GM18498 (cell line): ENCODE data around the gene AFTPH.

Experiments
- ATAC-seq: cut with Tn5 transposase; IDR thresholded peaks from one replicate; pipeline ENCODE4 v1.9.1; 2021; ENCODE audit warnings: mild to moderate bottlenecking, moderate library complexity; ENCODE audit not compliant: unreplicated experiment

The AFTPH gene

DNA sequence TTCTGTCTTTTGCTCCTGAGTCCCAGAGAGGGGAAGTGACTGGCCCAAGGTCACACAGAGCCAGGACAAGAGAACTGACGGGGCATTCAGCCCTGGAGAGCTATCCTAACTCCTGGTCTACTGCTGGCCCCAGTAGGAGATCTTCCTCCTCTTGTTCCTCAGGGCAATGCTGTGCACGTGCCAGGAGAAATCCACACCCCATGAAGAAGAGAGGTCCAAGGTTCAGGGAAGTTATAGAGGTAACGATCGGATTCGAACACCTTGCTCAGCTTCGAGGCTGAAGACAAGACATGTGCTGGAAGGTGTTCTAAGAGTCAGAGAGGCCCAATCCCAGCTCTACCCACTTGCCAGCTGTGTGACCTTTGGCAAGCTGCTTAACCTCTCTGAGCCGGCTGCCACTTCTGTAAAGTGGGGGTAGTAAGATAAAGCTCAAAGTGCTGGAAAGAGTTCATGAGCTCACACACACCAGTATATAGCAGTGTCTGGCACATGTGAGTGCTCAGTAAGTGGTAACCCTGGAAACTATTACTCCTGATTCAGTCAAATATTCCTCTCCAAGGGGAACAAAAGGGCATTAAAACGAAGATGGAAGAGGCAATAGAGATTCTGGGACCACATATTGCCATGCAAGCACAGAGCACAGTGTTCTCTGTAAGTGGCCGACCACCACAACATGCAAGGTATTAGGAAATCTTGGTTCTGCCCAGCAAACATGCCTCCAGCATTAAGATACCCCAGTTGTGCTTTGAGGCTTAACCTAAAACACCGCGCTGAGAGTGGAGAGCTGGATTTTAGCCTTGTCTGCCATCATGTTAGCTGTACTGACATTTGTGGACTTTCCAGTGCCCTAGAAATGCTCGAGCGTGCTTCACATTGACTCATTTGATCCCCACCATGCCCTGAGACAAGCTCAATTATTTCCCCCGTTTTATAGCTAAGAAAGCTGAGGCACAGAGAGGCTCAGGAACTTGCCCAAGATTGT lies 104.0 kb downstream of the AFTPH start:
- no peak for ATAC-seq

DNA sequence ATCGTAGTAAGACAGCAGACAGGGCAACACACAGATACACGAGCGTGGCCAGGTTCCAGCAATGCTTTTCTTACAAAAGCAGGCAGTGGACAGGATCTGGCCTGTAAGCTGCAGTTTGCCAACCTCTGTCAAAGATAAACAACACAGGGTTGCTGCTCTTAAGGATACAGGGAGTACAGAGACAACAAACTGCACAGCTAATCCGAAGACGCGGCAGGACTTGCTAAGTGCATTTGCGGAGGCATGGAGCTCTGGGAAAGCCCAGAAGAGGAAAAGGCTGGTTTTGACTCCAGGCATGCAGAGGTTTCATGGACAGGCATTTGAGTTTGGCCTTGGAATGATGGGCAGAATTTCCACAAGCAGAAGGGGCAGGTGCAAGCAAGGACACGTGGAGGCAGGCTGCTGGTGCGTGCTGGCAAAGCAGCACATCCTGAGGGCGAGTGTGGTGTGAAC lies 105.2 kb downstream of the AFTPH start:
- ATAC-seq, result no peak

DNA sequence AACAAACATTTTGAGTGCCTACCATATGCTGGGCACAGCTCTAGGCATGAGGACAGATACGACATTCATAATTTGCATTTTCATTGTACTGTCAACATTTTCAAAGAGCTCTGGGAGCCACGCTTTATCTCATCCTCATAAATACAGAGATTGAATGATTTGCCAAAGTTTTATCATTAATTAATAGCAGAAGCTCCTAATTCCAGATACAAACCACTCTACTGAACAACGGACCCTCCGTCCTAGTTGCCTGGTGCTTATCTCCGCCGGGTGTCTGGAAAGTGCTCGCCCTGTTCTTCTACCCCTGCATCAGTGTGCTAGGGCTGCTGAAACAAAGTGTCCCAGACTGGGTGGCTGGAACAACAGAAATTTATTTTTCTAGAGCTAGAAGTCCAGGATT lies 105.7 kb downstream of the AFTPH start:
- no peak for ATAC-seq

DNA sequence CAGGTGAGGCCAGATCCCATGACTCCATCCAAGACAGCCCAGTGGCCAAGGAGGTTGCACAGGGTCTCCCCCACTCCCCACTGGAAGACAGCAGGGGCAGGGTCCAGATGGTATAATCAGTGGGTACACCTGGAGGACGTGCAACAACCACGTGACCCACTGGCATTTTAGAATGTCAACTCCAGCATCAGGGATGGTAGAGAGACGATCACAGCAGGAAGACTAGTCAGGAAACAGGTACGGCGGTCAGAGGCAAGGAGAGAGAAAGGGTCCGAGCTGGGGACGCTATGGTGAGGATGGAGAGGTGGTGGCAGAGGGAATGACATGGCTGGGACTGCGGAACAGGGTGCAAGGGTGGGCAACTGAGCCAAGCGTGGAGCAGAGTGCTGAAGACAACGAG lies 106.6 kb downstream of the AFTPH start:
- no peak for ATAC-seq

DNA sequence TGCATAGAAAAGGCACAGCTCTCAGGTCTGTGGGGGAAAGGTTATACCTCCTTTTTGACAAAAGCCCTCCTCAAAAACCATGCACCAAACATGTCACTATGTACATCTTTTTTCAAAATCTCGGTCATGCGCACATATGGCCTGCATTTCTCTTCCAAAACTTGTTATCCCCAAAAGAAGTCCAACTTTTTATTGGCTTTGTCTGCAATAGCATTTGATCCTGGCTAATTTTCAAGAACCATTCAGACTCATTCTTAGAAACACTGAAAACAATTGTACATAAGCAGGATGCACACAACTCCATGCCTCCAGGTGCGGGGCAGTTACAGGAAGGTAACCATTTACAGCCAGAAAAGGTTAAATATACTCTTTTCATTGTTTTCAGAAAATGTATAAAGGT lies 107.6 kb downstream of the AFTPH start:
- ATAC-seq, result no peak

DNA sequence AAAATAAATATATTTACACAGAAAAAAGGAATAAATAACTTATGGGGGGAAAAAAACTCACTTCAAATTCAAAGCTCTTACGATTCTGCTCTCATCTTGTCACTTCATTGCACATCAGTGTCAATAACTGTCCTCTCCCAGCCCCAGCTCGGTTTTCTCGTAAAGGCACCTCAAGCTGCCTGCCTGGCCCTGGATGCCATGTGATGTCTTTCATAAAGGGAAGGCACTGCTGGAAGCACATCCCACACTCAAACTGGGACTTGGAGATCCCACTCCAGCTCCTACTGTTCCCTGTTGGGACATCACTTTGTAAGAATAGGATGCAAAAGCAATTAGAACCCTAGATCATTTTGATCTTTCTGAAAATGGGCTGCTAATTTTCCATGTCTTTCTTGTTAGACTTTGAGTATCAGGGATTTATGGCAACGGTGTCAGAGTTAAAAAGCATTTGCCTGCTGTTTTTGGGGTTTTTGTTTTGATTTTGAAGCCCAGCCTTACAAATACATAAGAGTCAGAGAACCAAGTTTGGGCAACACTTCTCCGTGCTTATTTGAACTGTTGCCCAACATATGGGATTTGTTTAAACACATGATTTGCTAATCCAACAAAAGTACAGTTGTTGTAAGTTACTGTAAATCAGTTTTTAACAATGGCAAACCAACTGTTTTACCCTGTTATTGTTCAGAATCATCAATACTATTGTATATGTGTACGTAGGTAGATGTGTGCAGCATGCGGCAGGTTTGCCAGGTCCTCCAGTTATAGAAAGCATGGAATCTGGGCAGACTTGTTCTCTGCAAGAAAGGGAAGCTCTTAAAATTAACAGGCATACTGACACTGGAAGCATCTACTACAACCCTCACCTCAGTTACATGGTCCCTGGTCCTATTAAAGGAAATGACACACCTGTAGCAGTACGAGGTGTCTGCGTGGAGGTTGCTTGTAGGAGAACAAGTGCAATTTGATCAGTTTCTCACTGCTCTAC lies 109.0 kb downstream of the AFTPH start:
- ATAC-seq, result no peak

DNA sequence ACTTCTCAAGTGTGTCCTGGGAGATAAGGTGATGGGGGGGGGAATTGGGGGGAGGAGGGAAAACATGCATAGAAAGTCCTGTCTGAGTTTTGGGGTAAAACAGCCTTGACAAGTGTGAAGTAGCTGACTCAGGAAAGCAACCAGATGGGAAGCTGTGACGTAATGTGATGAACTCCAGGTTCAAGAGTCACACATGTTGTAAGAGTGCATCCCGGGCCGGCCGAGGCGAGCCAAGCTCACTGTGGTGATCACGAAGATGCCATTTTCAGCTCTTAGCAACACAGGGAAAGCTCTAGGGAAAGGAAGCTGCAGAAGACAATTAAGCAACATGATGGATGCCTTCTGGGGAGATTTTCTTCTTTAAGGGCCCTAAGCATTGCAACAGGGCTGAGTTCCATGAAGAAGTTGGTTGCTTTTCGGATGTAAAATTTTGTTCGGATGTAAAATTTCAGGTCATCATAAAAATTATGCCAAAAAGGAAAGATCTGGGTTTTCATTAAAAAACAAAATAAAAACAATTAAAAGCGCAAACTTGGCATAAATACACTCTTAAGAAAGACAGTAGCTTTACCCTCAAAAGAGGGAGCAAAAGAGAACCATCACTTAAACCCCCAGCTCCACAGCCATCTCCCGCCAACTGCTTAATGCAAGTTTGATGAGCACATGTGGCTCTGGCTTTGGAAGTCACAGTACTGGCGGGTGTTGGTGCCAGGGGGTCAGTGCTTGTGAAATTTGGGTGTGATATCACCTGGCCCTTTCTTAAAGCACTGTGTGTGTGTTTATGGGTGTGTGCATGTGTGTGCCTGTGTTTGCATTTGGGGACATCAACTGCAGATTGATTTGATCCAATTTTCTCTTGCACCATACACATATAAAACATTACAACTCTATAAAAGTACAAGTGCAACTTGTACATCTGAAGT lies 110.5 kb downstream of the AFTPH start:
- no peak for ATAC-seq

DNA sequence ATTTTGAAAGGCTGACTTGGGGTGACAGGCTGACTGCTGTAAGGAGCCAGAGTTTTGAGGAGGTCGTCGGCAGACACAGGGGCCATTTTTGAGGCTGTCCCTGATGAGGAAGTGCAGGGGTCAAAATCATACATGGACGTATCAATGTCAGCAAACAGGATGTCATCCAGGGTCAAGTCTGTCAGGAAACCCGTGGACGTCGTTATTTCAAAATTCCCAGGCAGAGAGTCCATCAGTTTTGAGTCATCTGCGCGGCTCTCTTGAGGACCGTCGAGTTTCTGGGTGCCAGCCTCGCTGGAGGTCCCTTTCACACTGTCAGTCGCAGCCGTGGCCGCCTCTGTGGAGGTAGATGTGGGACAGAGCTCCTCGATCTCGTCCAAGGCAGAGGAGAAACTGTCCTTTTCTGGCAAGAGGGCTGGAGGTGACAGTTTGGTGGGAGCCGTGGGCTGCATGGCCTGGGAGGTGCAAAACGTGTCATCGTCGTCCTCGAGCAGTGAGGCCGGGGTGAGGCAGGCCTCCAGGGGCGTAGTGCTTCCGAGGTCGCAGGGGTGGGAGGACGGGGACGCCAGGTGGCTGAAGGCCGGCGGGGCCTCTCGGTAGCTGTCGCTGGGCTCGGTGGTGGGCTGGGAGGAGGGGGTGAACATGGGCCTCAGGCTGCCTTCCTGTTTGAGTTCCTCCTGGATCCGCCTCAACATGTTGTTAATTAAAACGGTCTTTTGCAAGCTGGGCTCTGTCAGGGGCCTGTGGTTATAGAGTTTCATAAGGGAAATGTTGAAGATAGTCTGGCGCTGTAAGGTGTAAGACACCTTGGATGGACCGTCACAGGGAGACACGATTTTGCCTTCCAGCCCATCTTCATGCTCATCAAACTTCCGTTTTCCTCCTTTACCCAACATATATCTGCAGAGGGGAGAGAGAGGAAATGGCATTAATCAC lies 112.1 kb downstream of the AFTPH start:
- ATAC-seq, result peak; percentile 72

DNA sequence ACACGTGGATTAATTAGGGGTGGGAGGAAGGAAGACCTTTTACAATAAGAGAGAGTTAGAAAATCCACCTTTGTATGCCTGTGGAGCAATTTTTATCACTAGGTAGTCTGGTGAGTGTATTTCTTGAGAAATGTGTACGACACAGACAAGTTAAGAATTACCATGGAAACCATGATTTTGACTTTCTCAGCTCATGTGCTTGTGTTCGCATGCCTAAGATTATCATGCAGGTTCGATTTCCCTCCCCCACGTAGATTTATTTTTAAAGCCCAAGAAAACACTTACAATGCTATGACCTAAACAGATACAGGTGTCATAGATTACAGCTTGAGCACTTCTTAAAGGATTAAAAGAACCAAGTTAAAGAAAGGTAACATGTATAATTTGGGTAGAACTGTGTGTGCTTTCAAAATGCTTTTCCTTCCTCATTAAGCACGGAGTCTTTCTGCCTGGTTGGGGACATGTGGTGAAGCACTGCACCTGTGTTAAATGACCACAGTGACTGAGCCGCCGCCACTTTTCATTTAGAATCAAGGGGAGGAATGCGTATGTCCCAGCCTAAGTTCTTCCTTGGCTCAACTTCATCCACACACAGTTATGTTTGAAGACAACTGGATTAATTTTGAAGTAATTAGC lies 113.0 kb downstream of the AFTPH start:
- ATAC-seq, result peak; percentile 54

DNA sequence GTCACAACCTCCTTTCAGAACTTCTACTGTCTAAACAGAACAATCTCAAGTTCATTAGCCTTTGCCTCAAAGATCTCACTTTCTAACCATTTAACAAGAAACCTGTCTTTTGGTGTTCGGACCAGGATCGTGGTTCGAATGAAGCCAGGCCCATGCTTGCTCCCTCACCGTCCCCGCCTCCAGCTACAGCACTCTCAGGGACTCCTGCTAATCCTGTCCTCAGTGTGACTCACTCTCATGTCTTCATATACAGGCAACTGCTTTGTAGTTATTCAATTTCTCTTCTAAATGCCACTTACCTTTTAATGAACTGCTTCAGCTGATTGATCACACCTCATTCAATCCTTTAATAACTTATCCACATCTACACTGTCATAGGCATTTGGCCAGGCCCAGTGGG lies 113.8 kb downstream of the AFTPH start:
- peak; percentile 4 for ATAC-seq

DNA sequence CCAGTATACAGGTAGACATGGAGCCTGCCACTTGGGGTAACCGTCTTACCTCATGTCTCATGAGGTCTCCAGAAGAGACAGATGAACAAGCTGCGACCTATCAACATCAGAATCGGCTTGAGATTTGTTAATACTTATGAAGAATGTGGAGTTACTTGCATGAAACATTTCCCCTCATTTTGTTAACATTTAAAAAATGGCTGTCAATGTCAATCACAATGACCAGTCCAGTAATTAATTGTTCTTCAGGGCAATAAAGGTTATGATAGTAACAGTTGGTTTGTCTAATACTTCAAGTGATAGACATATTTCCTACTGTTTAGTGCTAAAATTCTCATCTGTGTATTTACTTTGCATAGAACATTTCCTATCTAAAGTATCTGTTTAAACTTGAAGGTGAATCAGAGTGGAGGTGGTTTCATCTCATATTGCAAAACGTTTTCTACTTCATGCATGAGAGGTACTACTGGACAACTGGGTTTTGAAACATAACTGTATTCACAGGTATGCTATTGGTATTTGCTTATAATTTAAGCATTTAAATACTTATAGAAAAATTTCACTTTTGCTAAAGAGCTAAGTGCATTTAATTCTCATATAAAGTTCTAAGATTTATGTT lies 114.5 kb downstream of the AFTPH start:
- ATAC-seq, result no peak

DNA sequence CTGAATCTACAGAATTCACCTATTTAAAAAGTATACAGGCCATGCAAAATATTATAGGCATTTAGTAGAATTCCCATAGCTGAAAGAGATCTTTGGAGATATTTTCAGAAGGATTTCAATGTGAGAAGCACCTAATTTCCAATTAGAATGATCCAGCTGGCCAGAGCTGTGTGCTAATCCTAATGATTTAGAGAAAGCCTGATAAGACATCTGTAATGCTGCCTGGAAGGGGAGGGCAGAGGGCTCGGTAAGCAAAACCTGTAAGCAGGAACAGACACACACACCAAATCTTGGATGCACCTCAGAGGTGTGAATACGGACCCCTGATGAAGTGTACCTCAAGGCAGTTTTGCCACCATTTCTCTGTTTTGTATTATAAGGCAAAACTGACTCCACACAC lies 115.6 kb downstream of the AFTPH start:
- ATAC-seq, result no peak

DNA sequence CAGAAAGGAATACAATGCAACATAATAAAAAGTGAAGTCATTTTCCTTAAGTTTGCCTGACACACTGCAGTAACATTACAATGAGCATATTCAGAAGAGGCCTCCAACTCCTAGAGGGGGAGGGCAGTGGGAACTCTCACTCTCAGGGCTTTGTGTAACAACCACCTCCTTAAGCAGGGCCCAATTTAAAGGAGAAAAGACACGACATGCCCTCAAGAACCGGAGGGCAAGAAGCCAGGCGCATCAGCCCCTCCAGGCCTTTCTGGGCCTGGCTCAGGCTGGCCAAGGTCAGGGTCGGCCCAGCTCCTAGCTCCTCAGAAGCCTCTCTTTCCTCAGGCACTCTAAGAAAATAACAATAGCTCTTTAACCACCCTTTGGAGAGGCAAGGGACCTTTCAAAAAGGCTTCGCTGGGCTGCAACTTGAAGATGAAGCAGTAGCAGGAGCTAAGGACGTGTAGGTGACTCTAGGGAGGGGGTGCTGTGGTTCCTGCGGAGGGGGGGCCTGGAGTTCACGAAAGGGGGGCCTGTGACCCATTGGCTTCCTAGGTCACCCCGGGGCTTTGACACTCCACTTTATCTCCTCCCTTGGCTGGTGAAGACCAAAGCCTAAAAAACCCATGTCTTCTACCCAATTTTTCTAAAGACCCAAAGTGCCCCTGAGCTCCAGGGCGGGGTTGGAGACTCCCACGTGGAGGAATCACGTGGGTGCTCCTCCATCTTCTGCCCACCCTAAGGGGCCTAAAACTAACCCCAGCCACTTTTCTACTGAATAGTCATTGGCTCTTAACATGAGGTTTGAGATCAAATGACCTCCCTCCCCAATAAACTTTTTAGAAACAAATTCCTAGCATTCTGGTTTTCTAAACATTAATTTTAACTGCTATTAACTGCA lies 116.3 kb downstream of the AFTPH start:
- ATAC-seq, result no peak

DNA sequence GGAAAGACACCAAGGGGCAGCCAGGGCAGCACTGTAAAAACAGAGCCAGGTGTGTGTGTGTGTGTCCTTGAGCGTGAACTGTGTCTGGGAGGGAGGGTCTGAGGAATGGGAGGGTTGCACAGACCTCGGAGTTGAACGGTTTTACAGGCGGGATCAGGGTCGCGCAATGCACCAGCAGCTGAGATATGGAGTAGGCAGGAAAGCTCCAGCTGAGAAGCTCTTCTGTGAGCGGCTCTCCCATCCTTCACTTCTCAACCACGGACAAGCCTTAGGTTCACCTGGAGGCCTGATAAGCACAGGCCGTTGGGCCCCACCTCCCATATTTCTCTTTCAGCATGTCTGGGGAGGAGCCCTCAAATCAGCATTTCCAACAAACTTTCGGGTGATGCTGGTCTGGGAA lies 117.5 kb downstream of the AFTPH start:
- no peak for ATAC-seq
